HEK293T (cell line): ENCODE results near the gene ZCCHC7.
"Not testable (repeated sequence)": the region's sequence is repeated elsewhere in the genome, so short reads cannot be mapped to it uniquely, and the experiment has no call there.

ENCODE experiments used
- CTCF ChIA-PET: fragments of 350-600 bp; formaldehyde crosslinking; extraction: SDS; loops from one replicate; lab custom pipeline; 2021; ENCODE audit warnings: antibody characterized with exemption, inconsistent platforms; lab: Yijun Ruan, JAX
- POLR2A ChIA-PET: fragments of 350-600 bp; formaldehyde crosslinking; extraction: SDS; loops from one replicate; lab custom pipeline; 2020; ENCODE audit warnings: antibody characterized with exemption, inconsistent platforms; lab: Yijun Ruan, JAX
- DNase-seq: peaks from one replicate; pipeline ENCODE4 v3.0.0; 2012; ENCODE audit warnings: mixed read lengths; ENCODE audit errors: extremely low spot score
- ARNT ChIP-seq: fragments of 450-650 bp; IDR thresholded peaks from 2 replicates; pipeline ENCODE4 v1.6.1; 2017; ENCODE audit warnings: mild to moderate bottlenecking
- BHLHE40 ChIP-seq: fragments of 450-650 bp; IDR thresholded peaks from 2 replicates; pipeline ENCODE4 v1.6.1; 2016; ENCODE audit warnings: mild to moderate bottlenecking, moderate library complexity, borderline replicate concordance
- CTBP1 ChIP-seq: fragments of 450-650 bp; IDR thresholded peaks from 2 replicates; pipeline ENCODE4 v1.6.1; 2016; ENCODE audit warnings: borderline replicate concordance
- ELF4 ChIP-seq: fragments of 450-650 bp; IDR thresholded peaks from 2 replicates; pipeline ENCODE4 v1.6.1; 2017; ENCODE audit warnings: antibody characterized with exemption
- FOXA1 ChIP-seq: fragments of 450-650 bp; IDR thresholded peaks from 2 replicates; pipeline ENCODE4 v1.6.1; 2016; ENCODE audit warnings: mild to moderate bottlenecking
- FOXK2 ChIP-seq: fragments of 450-650 bp; IDR thresholded peaks from 2 replicates; pipeline ENCODE4 v1.6.1; 2016; ENCODE audit warnings: mild to moderate bottlenecking
- FOXM1 ChIP-seq: fragments of 450-650 bp; IDR thresholded peaks from 2 replicates; pipeline ENCODE4 v1.6.1; 2017; ENCODE audit warnings: mild to moderate bottlenecking, borderline replicate concordance
- HDGF ChIP-seq: fragments of 450-650 bp; IDR thresholded peaks from 2 replicates; pipeline ENCODE4 v1.6.1; 2017; ENCODE audit warnings: antibody characterized with exemption, borderline replicate concordance
- L3MBTL2 ChIP-seq: fragments of 450-650 bp; conservative IDR thresholded peaks from 2 replicates; pipeline ENCODE4 v1.6.1; 2016; ENCODE audit warnings: mild to moderate bottlenecking
- LEF1 ChIP-seq: fragments of 450-650 bp; IDR thresholded peaks from 2 replicates; pipeline ENCODE4 v1.6.1; 2017; ENCODE audit warnings: mild to moderate bottlenecking, borderline replicate concordance
- NFRKB ChIP-seq: fragments of 450-650 bp; IDR thresholded peaks from 2 replicates; pipeline ENCODE4 v1.6.1; 2016; ENCODE audit warnings: mild to moderate bottlenecking, moderate library complexity
- SP1 ChIP-seq: fragments of 450-650 bp; IDR thresholded peaks from 2 replicates; pipeline ENCODE4 v1.6.1; 2017
- SUZ12 ChIP-seq: fragments of 450-650 bp; IDR thresholded peaks from 2 replicates; pipeline ENCODE4 v1.6.1; 2016; ENCODE audit warnings: mild to moderate bottlenecking
- TARDBP ChIP-seq: fragments of 450-650 bp; IDR thresholded peaks from 2 replicates; pipeline ENCODE4 v1.6.1; 2016
- ZNF384 ChIP-seq: fragments of 450-650 bp; IDR thresholded peaks from 2 replicates; pipeline ENCODE4 v1.6.1; 2016
- TF ChIP-seq, protein P1 (sequence below): fragments of 450-650 bp; IDR thresholded peaks from 2 replicates; pipeline ENCODE4 v1.6.1; 2016

ZCCHC7 gene

DNA sequence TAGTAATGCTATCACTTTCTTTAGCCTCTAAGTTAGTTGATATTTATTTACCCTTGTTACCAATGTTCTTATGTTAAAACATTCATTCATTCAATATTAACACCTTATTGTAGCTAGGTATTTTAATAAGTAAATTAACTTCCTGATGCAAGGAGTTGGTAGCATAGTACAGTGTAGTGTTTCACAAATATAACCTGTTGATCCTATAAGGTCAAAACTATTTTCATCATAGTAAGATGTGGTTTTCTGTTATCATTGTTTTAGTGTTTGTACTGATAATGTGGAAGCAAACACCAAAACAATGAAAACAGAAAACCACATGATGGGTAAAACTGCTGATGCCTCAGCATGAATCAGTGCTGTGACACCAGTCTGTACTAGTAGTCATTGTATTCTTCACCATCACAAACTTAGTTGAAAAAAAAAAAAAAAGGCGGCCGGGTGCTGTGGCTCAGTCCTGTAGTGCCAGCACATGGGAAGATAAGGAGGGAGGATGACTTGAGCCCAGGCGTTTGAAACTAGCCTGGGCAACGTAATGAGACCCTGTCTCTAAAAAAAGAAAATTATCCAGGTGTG is 36.5 kb downstream of the ZCCHC7 start:
- CTCF ChIA-PET: no interaction called here
- DNase-seq: no peak
- POLR2A ChIA-PET: no interaction called here
- TF ChIP-seq LEF1: no peak
- TF ChIP-seq SUZ12: no peak
- TF ChIP-seq CTBP1: no peak
- no peak for TF ChIP-seq FOXM1
- TF ChIP-seq HDGF: no peak
- no peak for TF ChIP-seq NFRKB
- no peak for TF ChIP-seq SP1
- no peak for TF ChIP-seq FOXA1

DNA sequence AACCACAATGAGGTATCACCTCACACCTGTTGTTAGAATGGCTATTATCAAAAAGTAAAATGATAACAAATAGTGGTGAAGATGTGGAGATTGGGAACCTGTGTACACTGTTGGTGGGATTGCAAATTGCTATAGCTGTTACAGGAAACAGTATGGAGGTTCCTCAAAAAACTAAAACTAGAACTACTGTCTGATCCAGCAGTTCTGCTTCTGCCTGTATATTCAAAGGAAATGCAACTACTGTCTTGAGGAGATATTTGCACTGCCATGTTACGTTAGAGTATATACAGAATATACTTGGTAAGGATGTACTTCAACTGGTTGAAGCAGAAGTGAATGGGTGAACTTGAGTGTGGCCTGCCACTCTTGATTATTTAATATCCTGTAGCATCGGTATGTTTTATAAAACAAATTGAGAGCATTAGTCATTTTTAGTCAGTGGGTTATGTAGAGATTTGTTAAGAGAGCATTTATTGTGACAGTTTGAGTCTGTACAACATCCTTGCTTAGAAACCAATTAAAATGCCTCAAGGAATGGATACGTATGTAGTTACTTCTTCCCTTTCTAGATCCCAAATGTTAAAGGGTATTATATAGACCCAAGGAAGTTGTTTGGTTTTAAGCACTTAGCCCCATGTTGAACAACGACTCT is 37.5 kb downstream of the ZCCHC7 start:
- no peak for DNase-seq
- ChIA-PET POLR2A (no interaction called here), CTCF (no interaction called here)
- no peak for TF ChIP-seq FOXA1
- TF ChIP-seq SUZ12: no peak
- TF ChIP-seq HDGF: no peak
- no peak for TF ChIP-seq L3MBTL2
- no peak for TF ChIP-seq FOXK2
- TF ChIP-seq NFRKB: no peak
- no peak for TF ChIP-seq ARNT
- TF ChIP-seq, protein P1, sequence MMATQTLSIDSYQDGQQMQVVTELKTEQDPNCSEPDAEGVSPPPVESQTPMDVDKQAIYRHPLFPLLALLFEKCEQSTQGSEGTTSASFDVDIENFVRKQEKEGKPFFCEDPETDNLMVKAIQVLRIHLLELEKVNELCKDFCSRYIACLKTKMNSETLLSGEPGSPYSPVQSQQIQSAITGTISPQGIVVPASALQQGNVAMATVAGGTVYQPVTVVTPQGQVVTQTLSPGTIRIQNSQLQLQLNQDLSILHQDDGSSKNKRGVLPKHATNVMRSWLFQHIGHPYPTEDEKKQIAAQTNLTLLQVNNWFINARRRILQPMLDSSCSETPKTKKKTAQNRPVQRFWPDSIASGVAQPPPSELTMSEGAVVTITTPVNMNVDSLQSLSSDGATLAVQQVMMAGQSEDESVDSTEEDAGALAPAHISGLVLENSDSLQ: no peak
- TF ChIP-seq CTBP1: no peak
- no peak for TF ChIP-seq ZNF384
- TF ChIP-seq ELF4: no peak
- no peak for TF ChIP-seq LEF1
- no peak for TF ChIP-seq BHLHE40
- TF ChIP-seq TARDBP: no peak
- TF ChIP-seq SP1: no peak
- TF ChIP-seq FOXM1: no peak

DNA sequence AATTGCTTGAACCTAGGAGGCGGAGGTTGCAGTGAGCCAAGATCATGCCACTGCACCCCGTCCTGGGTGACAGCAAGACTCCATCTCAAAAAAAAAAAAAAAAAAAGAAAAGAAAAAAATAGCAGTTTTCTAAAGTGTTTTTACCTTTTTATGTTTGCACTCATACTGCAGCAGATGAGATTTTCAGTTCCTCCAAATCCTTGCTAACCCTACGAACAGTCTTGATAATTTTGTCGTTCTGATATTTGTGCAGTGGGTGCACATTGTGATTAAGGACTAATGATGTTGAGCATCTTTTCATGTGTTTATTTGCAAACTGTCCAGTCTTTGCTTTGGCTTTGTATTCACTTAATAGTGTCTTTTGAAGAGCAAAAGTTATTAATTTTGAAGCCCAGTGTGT is 42.9 kb downstream of the ZCCHC7 start:
- TF ChIP-seq FOXK2 (no peak), LEF1 (no peak), SP1 (no peak), ZNF384 (no peak), SUZ12 (no peak), CTBP1 (no peak), TARDBP (no peak)
- CTCF ChIA-PET: no interaction called here
- DNase-seq: no peak
- POLR2A ChIA-PET: no interaction called here

DNA sequence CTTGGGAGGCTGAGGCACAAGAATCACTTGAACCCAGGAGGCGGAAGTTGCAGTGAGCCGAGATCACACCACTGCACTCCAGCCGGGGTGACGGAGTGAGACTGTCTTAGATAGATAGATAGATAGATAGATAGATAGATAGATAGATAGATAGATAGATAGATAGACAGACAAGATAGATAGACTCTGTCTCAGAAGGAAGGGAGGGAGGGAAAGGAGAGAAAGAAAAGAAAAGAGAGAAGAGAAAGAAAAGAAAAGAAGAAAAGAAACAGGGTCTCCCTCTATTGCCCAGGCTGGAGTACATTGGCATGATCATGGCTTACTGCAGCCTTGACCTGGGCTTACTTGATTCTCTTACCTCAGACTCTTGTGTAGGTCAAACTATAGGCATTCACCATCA is 44.0 kb downstream of the ZCCHC7 start:
- CTCF ChIA-PET, POLR2A ChIA-PET, DNase-seq: not testable (repeated sequence)

DNA sequence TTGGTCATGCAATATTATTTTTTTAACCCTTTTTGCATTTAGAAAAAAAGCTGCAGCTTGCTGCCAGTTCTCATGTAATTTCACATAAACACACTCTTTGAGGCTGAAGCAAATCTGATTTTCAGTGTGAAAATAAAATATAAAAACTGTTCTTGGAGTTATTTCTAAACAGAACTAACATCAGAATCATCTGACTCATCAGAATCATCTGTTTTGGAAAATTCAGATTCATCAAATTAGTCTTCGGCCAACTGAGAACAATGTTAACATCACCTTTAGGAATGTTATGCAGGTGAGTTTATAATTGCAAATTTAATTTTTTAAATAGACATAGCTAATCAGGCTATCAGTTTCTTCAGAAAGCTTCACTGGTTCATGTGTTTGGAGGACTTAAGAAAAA is 45.3 kb downstream of the ZCCHC7 start:
- ChIA-PET CTCF (no interaction called here), POLR2A (no interaction called here)
- TF ChIP-seq FOXM1: no peak
- no peak for TF ChIP-seq SP1
- TF ChIP-seq HDGF: no peak
- TF ChIP-seq LEF1: no peak
- TF ChIP-seq NFRKB: no peak
- no peak for TF ChIP-seq ELF4
- TF ChIP-seq ARNT: no peak
- no peak for TF ChIP-seq BHLHE40
- TF ChIP-seq CTBP1: no peak
- TF ChIP-seq TARDBP: no peak
- TF ChIP-seq FOXA1: no peak
- TF ChIP-seq FOXK2: no peak
- TF ChIP-seq L3MBTL2: no peak
- TF ChIP-seq, protein P1: no peak
- no peak for TF ChIP-seq ZNF384
- no peak for TF ChIP-seq SUZ12
- no peak for DNase-seq

DNA sequence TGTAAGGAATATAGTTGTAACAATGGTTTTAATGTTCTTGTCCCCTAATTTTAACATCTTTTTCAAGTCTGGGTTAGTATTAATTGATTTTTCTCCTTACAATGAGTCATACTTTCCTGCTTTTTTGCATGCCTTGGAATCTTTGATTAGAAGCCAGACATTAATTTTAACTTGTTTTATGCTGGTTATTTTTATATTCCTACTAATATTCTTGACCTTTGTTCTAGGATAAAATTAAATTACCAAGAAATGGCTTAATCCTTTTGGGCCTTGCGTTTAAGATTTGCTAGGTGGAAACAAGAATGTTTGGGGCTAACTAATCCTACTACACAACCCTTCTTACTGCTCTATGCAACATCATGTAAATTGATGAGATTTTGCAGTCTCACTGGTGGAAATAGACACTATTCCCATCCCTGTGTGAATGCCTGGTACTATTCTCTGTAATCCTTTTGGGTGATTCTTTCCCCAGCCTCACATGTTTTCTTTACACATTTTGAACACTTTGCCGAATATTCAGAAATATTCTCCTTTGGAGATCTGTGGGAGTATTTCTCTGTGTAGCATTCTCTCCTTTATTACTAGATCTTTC is 47.2 kb downstream of the ZCCHC7 start:
- DNase-seq: no peak
- no peak for TF ChIP-seq FOXA1
- TF ChIP-seq LEF1: no peak
- TF ChIP-seq HDGF: no peak
- TF ChIP-seq, protein P1: no peak
- no peak for TF ChIP-seq FOXK2
- no peak for TF ChIP-seq ZNF384
- TF ChIP-seq FOXM1: no peak
- TF ChIP-seq SP1: no peak
- no peak for TF ChIP-seq TARDBP
- TF ChIP-seq ARNT: no peak
- TF ChIP-seq L3MBTL2: no peak
- TF ChIP-seq NFRKB: no peak
- TF ChIP-seq SUZ12: no peak
- no peak for TF ChIP-seq ELF4
- no peak for TF ChIP-seq BHLHE40
- ChIA-PET CTCF (no interaction called here), POLR2A (no interaction called here)
